NCI-H187 (cell line): ENCODE measurements around the gene COL4A3.

ENCODE experiments used
- DNase-seq, 2 experiments: peaks; one replicate each; lab custom pipeline; 2025; lab: John Stamatoyannopoulos, UW

COL4A3 gene

GRCh38 chr2:227347117-227347516 lies 182.7 kb downstream of the COL4A3 start:
- DNase-seq: no peak

DNA sequence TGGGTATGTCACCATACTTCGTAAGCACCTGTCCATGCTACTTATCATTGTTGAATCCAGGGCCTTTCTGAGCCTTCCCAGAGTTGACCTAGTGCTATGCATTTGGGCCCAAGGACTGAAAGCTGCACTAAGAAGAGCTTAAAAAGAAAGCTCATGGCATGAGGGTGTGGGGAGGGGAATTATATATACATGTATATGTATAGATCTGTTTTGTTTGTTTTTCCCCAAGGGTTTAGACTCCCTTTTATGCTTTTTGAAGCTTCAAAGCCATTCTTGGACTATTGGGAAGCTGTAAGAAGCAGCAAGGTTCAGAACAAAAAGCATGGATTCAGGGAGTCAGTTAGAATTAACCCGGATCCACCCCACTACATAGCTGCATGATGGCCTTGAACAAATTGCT lies 183.9 kb downstream of the COL4A3 start:
- no peak for DNase-seq

DNA sequence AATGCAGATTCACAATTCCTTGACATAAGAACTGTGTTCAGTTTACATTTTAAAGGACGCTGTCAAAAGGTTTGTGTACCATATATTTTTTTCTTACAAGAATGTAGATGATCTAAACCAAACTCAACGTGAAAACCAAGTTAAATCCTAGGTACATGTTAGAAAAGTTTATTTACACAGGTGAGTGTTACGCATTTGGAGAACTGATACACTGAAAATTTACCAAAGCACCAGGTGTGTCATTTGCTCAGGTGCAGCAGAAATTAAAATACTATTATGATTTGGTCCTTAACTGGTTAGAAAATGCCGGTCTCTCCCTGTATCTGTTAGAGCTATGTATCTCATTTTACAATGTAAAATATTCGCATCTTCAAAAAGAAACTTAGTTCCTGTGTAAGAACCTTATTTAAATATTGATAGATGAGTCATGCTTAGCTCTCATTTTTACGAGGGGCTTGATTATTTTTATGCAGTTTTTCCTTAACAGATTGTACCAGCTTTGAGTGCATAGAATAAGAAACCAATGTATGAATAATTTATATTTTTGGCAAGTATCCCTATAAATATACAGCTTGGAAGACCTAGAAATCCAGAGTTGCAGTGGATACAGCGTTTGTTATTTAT lies 185.7 kb downstream of the COL4A3 start:
- DNase-seq: no peak

GRCh38 chr2:227351639-227352038 lies 187.2 kb downstream of the COL4A3 start:
- no peak for DNase-seq

DNA sequence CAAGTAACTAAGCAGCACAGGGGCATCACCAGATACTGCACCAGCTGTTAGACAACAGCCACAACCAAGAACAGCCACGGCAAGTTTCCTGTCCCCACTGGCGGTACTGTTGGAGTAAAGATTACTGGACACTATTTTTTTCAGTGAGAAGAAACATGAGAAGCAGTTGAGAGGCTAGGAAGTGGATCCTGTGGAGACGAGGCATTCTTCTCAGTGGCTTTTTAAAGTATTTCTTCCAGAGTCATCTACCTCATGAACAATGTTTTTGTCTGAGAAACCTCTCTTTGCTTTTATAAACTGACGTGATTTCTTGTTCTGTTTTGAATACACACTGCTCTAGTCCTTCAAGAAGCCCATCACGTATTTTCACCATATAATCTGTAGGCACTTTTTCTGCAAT lies 195.9 kb downstream of the COL4A3 start:
- no peak for DNase-seq

DNA sequence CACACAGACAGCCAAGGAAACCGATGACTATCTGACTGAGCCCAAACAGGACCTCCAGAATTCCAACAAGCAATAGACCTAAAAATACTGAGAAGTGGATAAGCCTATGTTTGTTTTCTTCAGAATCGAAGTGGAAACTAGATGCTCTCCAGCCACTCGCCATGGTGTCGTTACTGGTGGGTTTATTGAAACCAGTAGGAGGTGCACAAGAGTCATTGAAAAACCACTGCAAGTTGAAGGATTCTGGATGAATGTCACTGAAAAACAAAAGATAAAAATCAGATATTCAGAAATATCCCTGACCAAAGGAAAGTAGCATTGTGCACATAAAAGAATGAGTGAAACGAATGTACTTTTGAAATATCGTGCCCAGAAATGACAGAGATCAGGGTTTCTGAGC lies 199.3 kb downstream of the COL4A3 start:
- no peak for DNase-seq
